ENCODE data around the gene RNF168.
"Not testable (repeated sequence)": the region's sequence is repeated elsewhere in the genome, so short reads cannot be mapped to it uniquely, and the experiment has no call there.

Gene RNF168

DNA sequence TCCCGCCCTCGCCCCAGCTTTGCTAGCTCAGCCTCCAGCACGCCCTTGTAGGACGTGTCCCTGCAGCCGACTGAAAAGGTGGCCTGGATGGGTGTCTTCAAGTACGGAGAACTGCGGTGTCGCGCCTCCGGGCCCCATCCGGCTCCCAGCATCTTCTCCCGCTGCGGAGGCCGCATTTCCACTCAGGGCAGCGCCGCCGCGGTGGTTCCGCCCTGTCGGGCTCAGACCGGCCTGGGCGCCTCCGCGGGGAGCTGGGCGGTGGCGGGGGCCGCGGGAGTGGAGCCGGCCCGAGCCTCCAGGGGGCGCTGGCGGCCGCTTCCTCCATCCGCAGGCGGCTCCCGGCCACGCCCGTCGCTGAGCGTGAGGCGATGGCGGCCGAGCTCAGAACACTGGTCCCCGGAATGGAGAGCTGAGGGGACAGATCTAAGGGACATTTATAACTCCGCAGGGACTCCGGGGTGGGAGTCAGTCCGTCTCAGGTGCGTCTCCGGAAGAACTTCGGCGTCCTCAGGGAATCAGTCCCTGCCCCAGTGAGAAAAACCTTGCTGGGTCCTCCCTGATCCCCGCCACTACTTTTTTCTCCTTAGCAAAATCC lies 25.2 kb upstream of the RNF168 start:
- peak; percentile 81 for DNase-seq (ENCODE audit: low read depth)
- H3K4me3 ChIP-seq (ENCODE audit: low read depth, low read length), result no peak overlapping the region
- TF ChIP-seq, protein P1, sequence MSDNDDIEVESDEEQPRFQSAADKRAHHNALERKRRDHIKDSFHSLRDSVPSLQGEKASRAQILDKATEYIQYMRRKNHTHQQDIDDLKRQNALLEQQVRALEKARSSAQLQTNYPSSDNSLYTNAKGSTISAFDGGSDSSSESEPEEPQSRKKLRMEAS (IDR thresholded peaks at IDR 0.05; ENCODE audit: low read depth, low read length), result no peak
- TF ChIP-seq MYC (IDR thresholded peaks at IDR 0.05; ENCODE audit: low read depth, low read length) (no peak), POLR2A (IDR thresholded peaks at IDR 0.05; ENCODE audit: extremely low read depth, insufficient read length) (no peak)
- TF ChIP-seq, protein P2, sequence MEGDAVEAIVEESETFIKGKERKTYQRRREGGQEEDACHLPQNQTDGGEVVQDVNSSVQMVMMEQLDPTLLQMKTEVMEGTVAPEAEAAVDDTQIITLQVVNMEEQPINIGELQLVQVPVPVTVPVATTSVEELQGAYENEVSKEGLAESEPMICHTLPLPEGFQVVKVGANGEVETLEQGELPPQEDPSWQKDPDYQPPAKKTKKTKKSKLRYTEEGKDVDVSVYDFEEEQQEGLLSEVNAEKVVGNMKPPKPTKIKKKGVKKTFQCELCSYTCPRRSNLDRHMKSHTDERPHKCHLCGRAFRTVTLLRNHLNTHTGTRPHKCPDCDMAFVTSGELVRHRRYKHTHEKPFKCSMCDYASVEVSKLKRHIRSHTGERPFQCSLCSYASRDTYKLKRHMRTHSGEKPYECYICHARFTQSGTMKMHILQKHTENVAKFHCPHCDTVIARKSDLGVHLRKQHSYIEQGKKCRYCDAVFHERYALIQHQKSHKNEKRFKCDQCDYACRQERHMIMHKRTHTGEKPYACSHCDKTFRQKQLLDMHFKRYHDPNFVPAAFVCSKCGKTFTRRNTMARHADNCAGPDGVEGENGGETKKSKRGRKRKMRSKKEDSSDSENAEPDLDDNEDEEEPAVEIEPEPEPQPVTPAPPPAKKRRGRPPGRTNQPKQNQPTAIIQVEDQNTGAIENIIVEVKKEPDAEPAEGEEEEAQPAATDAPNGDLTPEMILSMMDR (IDR thresholded peaks at IDR 0.05; ENCODE audit: low read depth, low read length), result peak; percentile 46

DNA sequence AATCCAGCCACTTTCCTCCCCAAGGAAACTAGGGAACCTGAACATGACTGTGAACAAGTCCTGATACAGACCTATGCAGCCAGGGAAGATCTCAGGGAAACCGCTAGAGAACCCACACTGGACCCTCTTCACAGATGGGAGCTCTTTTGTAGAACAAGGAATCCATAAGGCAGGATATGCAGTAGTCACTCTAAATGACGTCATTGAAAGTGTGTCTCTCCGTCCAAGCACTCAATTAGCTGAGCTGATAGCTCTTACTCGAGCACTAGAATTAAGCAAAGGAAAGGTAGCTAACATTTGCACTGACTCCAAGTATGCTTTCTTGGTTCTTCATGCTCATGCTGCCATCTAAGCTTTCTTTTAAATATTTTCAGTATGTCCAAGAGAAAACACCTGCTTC lies 21.6 kb upstream of the RNF168 start:
- no peak for DNase-seq (ENCODE audit: low read depth)
- H3K4me3 ChIP-seq (ENCODE audit: low read depth, low read length), result no peak overlapping the region
- TF ChIP-seq, protein P1 (IDR thresholded peaks at IDR 0.05; ENCODE audit: low read depth, low read length), result no peak
- no peak for TF ChIP-seq POLR2A (IDR thresholded peaks at IDR 0.05; ENCODE audit: extremely low read depth, insufficient read length)
- TF ChIP-seq MYC (IDR thresholded peaks at IDR 0.05; ENCODE audit: low read depth, low read length), result no peak
- TF ChIP-seq, protein P2 (IDR thresholded peaks at IDR 0.05; ENCODE audit: low read depth, low read length), result no peak

DNA sequence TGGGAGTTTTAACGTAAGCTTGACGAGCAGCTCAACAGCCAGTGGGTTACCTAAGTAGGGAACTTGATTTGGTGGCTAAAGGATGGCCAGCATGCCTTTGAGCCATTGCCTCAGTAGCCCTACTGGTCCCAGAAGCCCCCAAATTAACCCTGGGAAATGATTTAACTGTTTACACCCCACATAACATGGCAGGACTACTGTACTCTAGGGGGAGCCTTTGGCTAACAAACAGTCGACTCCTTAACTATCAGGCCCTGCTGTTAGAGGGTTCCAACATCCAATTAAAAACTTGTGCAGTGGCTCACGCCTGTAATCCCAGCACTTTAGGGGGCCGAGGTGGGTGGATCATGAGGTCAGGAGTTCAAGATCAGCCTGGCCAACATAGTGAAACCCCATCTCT lies 21.0 kb upstream of the RNF168 start:
- peak; percentile 64 for DNase-seq (ENCODE audit: low read depth)
- TF ChIP-seq, protein P2 (IDR thresholded peaks at IDR 0.05; ENCODE audit: low read depth, low read length), result peak; percentile 48
- no peak for TF ChIP-seq POLR2A (IDR thresholded peaks at IDR 0.05; ENCODE audit: extremely low read depth, insufficient read length)
- no peak overlapping the region for H3K4me3 ChIP-seq (ENCODE audit: low read depth, low read length)

DNA sequence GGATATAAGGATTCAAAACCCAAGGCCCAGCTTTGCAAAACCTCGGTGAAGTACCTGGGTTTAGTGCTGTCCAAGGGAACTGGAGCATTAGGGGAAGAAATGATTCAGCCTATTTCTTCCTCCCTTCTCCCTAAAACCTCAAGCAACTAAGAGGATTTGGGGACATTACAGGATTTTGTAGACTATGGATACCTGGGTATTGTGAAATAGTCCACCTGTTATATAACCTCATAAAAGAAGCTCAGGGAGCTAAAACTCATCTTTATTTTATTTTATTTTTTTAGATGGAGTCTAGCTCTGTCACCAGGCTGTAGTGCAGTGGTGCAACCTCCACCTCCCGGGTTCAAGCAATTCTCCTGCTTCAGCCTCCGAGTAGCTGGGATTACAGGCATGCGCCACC lies 20.3 kb upstream of the RNF168 start:
- TF ChIP-seq POLR2A (IDR thresholded peaks at IDR 0.05; ENCODE audit: extremely low read depth, insufficient read length), result no peak
- TF ChIP-seq MYC (IDR thresholded peaks at IDR 0.05; ENCODE audit: low read depth, low read length), result no peak
- TF ChIP-seq, protein P2 (IDR thresholded peaks at IDR 0.05; ENCODE audit: low read depth, low read length), result no peak
- TF ChIP-seq, protein P1 (IDR thresholded peaks at IDR 0.05; ENCODE audit: low read depth, low read length), result no peak
- no peak for DNase-seq (ENCODE audit: low read depth)
- H3K4me3 ChIP-seq (ENCODE audit: low read depth, low read length), result no peak overlapping the region

DNA sequence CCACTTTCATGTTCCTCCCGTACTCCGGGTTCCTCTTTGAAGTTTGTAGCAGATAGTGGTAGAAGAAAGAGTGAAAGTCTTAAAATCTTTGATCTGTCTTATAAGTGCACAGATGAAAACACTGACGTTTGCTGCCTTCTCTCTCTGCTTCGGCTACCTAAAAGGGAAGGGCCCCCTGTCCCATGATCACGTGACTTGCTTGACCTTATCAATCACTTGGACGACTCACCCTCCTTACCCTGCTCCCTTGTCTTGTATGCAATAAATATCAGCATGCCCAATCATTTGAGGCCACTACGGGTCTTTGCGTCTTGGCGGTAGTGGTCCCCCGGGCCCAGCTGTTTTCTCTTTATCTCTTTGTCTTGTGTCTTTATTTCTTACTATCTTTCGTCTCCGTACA lies 17.7 kb upstream of the RNF168 start:
- not testable (repeated sequence) for DNase-seq (ENCODE audit: low read depth); H3K4me3 ChIP-seq (ENCODE audit: low read depth, low read length)

DNA sequence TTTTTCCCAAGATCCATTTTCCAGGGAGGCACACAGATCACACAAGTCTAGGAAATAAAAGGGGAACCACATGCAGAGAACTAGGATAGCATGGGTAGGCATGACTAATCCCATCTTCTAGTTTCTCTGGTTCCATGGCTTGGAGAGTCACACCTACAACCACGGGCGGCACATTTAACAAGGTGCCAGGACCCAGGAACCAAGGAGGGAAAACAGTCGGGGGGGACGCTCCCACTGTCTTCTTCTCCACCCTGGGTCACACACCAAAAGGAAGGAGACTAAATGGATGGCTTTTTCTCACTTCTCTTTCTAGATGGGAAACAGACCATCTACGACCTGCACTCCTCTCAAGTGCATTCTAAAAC lies 16.1 kb upstream of the RNF168 start:
- no peak for TF ChIP-seq MYC (IDR thresholded peaks at IDR 0.05; ENCODE audit: low read depth, low read length)
- TF ChIP-seq, protein P1 (IDR thresholded peaks at IDR 0.05; ENCODE audit: low read depth, low read length), result no peak
- TF ChIP-seq, protein P2 (IDR thresholded peaks at IDR 0.05; ENCODE audit: low read depth, low read length), result no peak
- TF ChIP-seq POLR2A (IDR thresholded peaks at IDR 0.05; ENCODE audit: extremely low read depth, insufficient read length), result no peak
- H3K4me3 ChIP-seq (ENCODE audit: low read depth, low read length), result no peak overlapping the region
- DNase-seq (ENCODE audit: low read depth), result peak; percentile 42
